Thoracic aorta (tissue), 2 donors: ENCODE data around the gene SLC37A2. TPM values are rescaled to one million over a fixed set of nuclear protein-coding genes. Genes with fewer than 3 reads are reported as not detected.

ENCODE experiments used
- ATAC-seq: fragments of 150-250 bp; one replicate; pipeline ENCODE4 v1.8.0; 2017; ENCODE audit warnings: low read depth; ENCODE audit not compliant: insufficient number of reproducible peaks, low FRiP score
- DNase-seq: peaks from one replicate; pipeline ENCODE4 v3.0.0-alpha.2; 2020; ENCODE audit warnings: low spot score
- H3K27ac ChIP-seq, 2 donors: fragments of 200-600 bp; sonication (generic); 1 replicate in 1 of 2; 2 replicates in 1 of 2; pipeline ENCODE4 v1.5.1; 2016; ENCODE audit warnings: mild to moderate bottlenecking in 2 of 2, moderate library complexity in 2 of 2
- H3K27me3 ChIP-seq: fragments of 200-600 bp; sonication (generic); replicated peaks from 2 replicates; pipeline ENCODE4 v1.6.0; 2016; ENCODE audit warnings: mild to moderate bottlenecking; ENCODE audit not compliant: insufficient read depth
- H3K36me3 ChIP-seq: fragments of 200-600 bp; sonication (generic); one replicate; pipeline ENCODE4 v1.5.1; 2016
- H3K4me1 ChIP-seq, 2 donors: fragments of 200-600 bp; sonication (generic); 1 replicate in 1 of 2; 2 replicates in 1 of 2; pipeline versions ENCODE4 v1.5.1 to v1.6.0; 2016; ENCODE audit warnings: low read depth in 2 of 2, mild to moderate bottlenecking in 1 of 2; ENCODE audit not compliant: control insufficient read depth in 1 of 2
- H3K4me3 ChIP-seq: fragments of 200-600 bp; sonication (generic); 2 replicates; pipeline ENCODE4 v1.5.1; 2016; ENCODE audit warnings: mild to moderate bottlenecking
- H3K9me3 ChIP-seq: fragments of 200-600 bp; sonication (generic); 2 replicates; pipeline ENCODE4 v1.5.1; 2016
- CTCF ChIP-seq: fragments of 200-600 bp; sonication (generic); IDR thresholded peaks from one replicate; pipeline ENCODE4 v1.5.1; 2019; ENCODE audit warnings: antibody characterized with exemption
- total RNA-seq, 2 donors: library from RNA; depleted of rRNA; stranded (reverse); fragments of >200 nt; gene quantifications; one replicate each; pipeline versions ENCODE4 v1.1.0 to v1.2.3, GENCODE V29; 2016

The SLC37A2 gene
- total RNA-seq, 2 donors from 2014 or later, result 8.9 to 11.6 TPM

GRCh38 chr11:125124618-125124992 is 61.5 kb downstream of the SLC37A2 start:
- Histone ChIP-seq H3K36me3 (no peaks in the 10 kb centered on the region), H3K9me3 (no peaks in the 10 kb centered on the region), H3K4me3 (no peak overlapping the region), H3K27me3 (no peaks in the 10 kb centered on the region), H3K27ac (no peak overlapping the region), H3K4me1 (peaks cover 0 to 8% of the 10 kb centered on the region in 2 donors)
- ATAC-seq, result no peak
- DNase-seq, result no peak
- no peak for TF ChIP-seq CTCF

- Histone ChIP-seq H3K27me3 (no peaks in the 10 kb centered on the region), H3K36me3 (no peaks in the 10 kb centered on the region), H3K27ac (no peak overlapping the region), H3K4me3 (no peak overlapping the region), H3K4me1 (peaks cover 0 to 8% of the 10 kb centered on the region in 2 donors), H3K9me3 (no peaks in the 10 kb centered on the region)
- DNase-seq (no peak), ATAC-seq (no peak)
- no peak for TF ChIP-seq CTCF
Measured at GRCh38 chr11:125128450-125128849, 65.3 kb downstream of the SLC37A2 start.

DNA sequence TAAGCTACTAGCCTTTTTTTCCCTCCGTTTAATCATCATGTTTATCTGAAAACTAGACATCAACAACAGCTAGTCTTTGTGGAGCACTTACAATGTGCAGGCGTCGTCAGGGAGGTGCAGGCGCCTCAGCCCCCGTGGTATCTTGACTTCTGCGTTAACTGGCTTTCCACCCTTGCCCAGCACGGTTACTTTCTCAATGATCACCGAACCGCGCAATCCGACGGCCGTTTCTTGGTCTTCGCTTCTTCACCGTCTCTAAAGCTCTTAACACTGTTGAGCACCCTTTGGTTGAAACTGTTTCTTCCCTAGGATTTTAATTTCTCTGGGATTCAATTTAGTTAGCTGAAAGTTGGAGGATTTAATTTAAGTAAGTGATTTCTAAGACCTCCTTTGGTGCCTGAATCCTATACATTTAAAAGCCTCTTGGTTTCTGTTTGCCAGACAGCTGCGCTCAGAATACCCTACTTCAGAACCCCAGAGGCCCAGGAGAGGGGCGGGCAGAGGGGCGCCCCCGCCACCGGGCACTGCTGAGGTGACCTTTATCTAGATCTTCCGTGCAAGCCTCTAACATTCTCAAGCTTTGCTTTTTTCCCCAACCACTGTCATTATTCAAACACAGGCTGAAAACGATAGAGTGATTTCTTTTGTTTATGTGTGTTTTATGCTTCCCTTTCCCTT is 66.3 kb downstream of the SLC37A2 start:
- Histone ChIP-seq H3K27me3 (no peaks in the 10 kb centered on the region), H3K9me3 (no peaks in the 10 kb centered on the region), H3K4me3 (no peak overlapping the region), H3K4me1 (no peaks in the 10 kb centered on the region), H3K36me3 (no peaks in the 10 kb centered on the region), H3K27ac (no peak overlapping the region)
- ATAC-seq (no peak), DNase-seq (no peak)
- TF ChIP-seq CTCF, result no peak

GRCh38 chr11:125132071-125132470 is 69.0 kb downstream of the SLC37A2 start:
- no peak overlapping the region for H3K4me3 ChIP-seq
- no peak for TF ChIP-seq CTCF
- no peaks in the 10 kb centered on the region for H3K27me3 ChIP-seq
- H3K9me3 ChIP-seq, result no peaks in the 10 kb centered on the region
- no peaks in the 10 kb centered on the region for H3K4me1 ChIP-seq
- no peaks in the 10 kb centered on the region for H3K36me3 ChIP-seq
- no peak for DNase-seq
- no peak for ATAC-seq
- no peak overlapping the region for H3K27ac ChIP-seq

- no peak overlapping the region for H3K4me3 ChIP-seq
- H3K4me1 ChIP-seq, result no peaks in the 10 kb centered on the region
- no peak for DNase-seq
- H3K27ac ChIP-seq, result no peak overlapping the region
- no peak for TF ChIP-seq CTCF
- no peaks in the 10 kb centered on the region for H3K9me3 ChIP-seq
- H3K27me3 ChIP-seq, result no peaks in the 10 kb centered on the region
- ATAC-seq, result no peak
- H3K36me3 ChIP-seq, result no peaks in the 10 kb centered on the region
Measured at GRCh38 chr11:125132596-125132995, 69.5 kb downstream of the SLC37A2 start.
